WTC11 (cell line): ENCODE measurements around the gene SIGLEC14. TPM values are rescaled to one million over a fixed set of nuclear protein-coding genes. Genes with fewer than 3 reads are reported as not detected.

Experiments used
- ATAC-seq: fragments of 200-7000 bp; cut with Tn5 transposase; 2 replicates; pipeline ENCODE4 v1.10.0; 2021; ENCODE audit warnings: mild to moderate bottlenecking, moderate library complexity
- CTCF ChIA-PET: fragments of 300-600 bp; sonication (Branson Sonifier 250); formaldehyde crosslinking; loops from one replicate; lab custom pipeline; 2021; ENCODE audit warnings: antibody characterized with exemption; lab: Charles Lee
- POLR2A ChIA-PET: fragments of 350-600 bp; sonication (Branson Sonifier 250); formaldehyde crosslinking; loops from one replicate; lab custom pipeline; 2021; ENCODE audit warnings: antibody characterized with exemption; lab: Charles Lee
- DNase-seq: peaks from one replicate; pipeline ENCODE4 v3.0.0; 2021; ENCODE audit warnings: low spot score
- H3K27ac Mint-ChIP-seq: 2 replicates; pipeline ENCODE4 v1.8.0; 2021; ENCODE audit warnings: mixed read lengths
- H3K27me3 Mint-ChIP-seq: 2 replicates; pipeline ENCODE4 v1.8.0; 2021; ENCODE audit warnings: low read depth, mild to moderate bottlenecking, moderate library complexity, mixed read lengths
- H3K36me3 Mint-ChIP-seq: 2 replicates; pipeline ENCODE4 v1.8.0; 2021; ENCODE audit warnings: mixed read lengths
- H3K4me1 Mint-ChIP-seq: 2 replicates; pipeline ENCODE4 v1.8.0; 2022; ENCODE audit warnings: mixed read lengths
- H3K4me3 Mint-ChIP-seq: 2 replicates; pipeline ENCODE4 v1.8.0; 2021; ENCODE audit warnings: mild to moderate bottlenecking, moderate library complexity, mixed read lengths
- H3K9me3 Mint-ChIP-seq: 2 replicates; pipeline ENCODE4 v1.8.0; 2021; ENCODE audit warnings: mixed read lengths
- CREB1 ChIP-seq: sonication (generic); formaldehyde crosslinking; IDR thresholded peaks from 2 replicates; pipeline ENCODE4 v1.8.0; 2023; ENCODE audit warnings: mild to moderate bottlenecking, missing genetic modification reagents
- E2F1 ChIP-seq: sonication (generic); formaldehyde crosslinking; IDR thresholded peaks from 2 replicates; pipeline ENCODE4 v1.8.0; 2022; ENCODE audit warnings: mild to moderate bottlenecking, missing genetic modification reagents
- FOXP4 ChIP-seq: sonication (generic); formaldehyde crosslinking; IDR thresholded peaks from 2 replicates; pipeline ENCODE4 v1.8.0; 2022; ENCODE audit warnings: mild to moderate bottlenecking, missing genetic modification reagents
- NFE2L1 ChIP-seq: sonication (generic); formaldehyde crosslinking; IDR thresholded peaks from 2 replicates; pipeline ENCODE4 v1.8.1; 2023; ENCODE audit warnings: missing genetic modification reagents
- OVOL2 ChIP-seq: fragments of 250-450 bp; sonication (Bioruptor Pico); IDR thresholded peaks from 2 replicates; pipeline ENCODE4 v1.9.0; 2021; ENCODE audit warnings: mild to moderate bottlenecking, borderline replicate concordance
- ZBTB43 ChIP-seq: sonication (generic); formaldehyde crosslinking; IDR thresholded peaks from 2 replicates; pipeline ENCODE4 v1.8.1; 2023; ENCODE audit warnings: mild to moderate bottlenecking, missing genetic modification reagents
- ZNF281 ChIP-seq: sonication (generic); formaldehyde crosslinking; IDR thresholded peaks from 2 replicates; pipeline ENCODE4 v1.8.0; 2023; ENCODE audit warnings: mild to moderate bottlenecking, missing genetic modification reagents
- microRNA-seq: library from miRNA; unstranded; fragments of <30 nt; microRNA quantifications from one replicate; pipeline ENCODE4 v1.2.0, GENCODE V29; 2022; ENCODE audit warnings: borderline number of aligned reads
- total RNA-seq: library from RNA; stranded (reverse); gene quantifications from 3 replicates; pipeline ENCODE4 v1.2.3, GENCODE V29; 2021
- TF ChIP-seq, protein P1 (sequence below): sonication (generic); formaldehyde crosslinking; conservative IDR thresholded peaks from 2 replicates; pipeline ENCODE4 v1.8.1; 2022; ENCODE audit warnings: mild to moderate bottlenecking, missing genetic modification reagents

The SIGLEC14 gene
- total RNA-seq, 1 experiment from 2014 or later: not detected

DNA sequence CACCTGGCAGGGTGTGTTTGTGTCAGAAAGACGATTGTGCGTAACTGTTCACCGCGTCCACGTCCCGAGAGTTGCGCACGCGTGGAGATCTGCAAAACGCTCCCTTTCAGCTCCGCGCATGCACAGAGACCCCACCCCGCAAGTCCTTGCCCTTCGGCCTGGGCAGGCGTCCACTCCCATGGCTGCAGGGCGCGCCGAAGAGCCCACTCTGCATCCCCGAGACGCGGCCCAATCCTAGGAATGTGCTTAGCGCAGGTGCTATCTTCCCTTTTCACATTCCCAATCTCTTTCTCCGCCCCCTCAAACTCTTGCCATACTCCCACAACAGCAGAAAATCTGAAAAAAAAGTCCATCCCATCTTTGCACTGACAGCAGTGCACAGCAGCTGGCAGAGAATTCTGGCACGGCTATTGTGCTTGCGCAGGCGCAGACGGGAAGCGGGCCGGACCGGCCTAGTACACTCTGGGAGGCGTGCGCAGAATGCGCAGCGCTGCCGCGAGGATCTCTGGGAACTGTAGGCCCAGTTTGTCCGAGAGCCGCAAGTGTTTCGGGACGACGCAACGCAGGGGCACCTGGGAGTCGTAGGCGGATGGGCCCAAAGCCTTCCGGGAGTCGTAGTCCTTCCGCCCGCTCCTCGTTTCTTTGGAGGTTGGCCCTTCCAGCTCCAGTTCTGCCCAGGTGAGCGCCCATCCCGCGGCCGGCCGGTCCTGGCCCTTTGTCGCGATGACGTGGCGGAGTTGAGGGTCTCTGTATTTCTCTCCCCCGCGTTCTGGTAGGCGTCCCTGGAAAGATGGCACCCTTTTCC, 52.5 kb downstream of the SIGLEC14 start (continued):
- TF ChIP-seq, protein P1, sequence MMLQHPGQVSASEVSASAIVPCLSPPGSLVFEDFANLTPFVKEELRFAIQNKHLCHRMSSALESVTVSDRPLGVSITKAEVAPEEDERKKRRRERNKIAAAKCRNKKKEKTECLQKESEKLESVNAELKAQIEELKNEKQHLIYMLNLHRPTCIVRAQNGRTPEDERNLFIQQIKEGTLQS (CRISPR knock-in tag): no peak
- TF ChIP-seq CREB1 (CRISPR knock-in tag) (no peak), FOXP4 (CRISPR knock-in tag) (0 out of 2 replicates have a peak, but pooled peaks have one; percentile 46), OVOL2 (CRISPR knock-in tag) (no peak), NFE2L1 (CRISPR knock-in tag) (0 out of 2 replicates have a peak, but pooled peaks have one; percentile 41)

DNA sequence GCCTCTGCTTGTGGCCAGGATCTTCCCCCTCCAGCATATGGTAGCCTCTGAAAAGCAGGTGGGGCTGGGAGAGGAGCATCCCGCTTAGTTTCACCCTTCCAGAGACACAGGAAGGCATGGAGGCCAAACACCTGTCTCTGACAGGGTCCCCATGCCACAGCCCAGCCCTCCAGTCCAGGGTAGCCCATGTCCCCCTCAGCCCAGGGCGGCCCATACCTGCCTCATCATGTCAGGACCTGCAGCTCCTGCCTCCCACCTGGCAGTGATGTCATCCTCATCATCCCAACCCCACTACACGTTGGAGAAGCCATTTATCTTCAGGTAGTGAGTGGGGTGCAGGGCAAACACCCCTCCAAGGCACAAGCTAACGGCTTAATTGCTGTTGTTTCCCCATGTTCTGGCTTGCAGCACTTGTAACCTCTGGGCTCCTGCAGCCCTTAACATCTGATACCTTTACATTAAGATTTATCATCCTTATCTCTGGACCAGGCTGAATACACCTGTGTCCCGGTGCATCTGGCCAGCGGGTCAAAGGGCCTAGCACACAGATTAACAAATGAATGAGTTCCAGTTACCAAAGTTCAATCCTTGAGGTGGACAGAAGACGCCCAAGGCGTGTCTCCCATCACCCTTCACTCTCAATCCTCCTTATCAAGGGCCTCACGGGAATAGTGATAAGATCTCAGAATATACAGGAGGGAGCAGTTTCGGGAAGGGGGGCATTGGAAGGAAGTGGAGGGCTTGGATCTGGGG, 53.3 kb downstream of the SIGLEC14 start:
- H3K27ac Mint-ChIP-seq: no peak overlapping the region
- peaks cover 4% of the 10 kb centered on the region for H3K9me3 Mint-ChIP-seq
- peak overlapping the region; percentile 94 for H3K4me3 Mint-ChIP-seq
- DNase-seq: no peak
- TF ChIP-seq ZBTB43 (CRISPR knock-in tag) (no peak), NFE2L1 (CRISPR knock-in tag) (no peak), E2F1 (CRISPR knock-in tag) (no peak), ZNF281 (CRISPR knock-in tag) (no peak)
- ATAC-seq: no peak
- ChIA-PET CTCF (interaction anchor here (2.1 kb wide), 1 partner anchor 64 kb away, joined by 13 read pairs; no protein-coding TSS in a partner anchor), POLR2A (no interaction called here)
- peaks cover 12% of the 10 kb centered on the region for H3K4me1 Mint-ChIP-seq
- H3K27me3 Mint-ChIP-seq: peaks cover 21% of the 10 kb centered on the region
- H3K36me3 Mint-ChIP-seq: peaks cover 6% of the 10 kb centered on the region

Small RNA genes within 50 kb of the gene (microRNA-seq; reads per million reads assigned to microRNA genes)
- gene MIR125A: 262 reads per million, percentile 77 among the genes with 10 or more reads in this experiment
- gene MIR99B: 2,818 reads per million, percentile 95 among the genes with 10 or more reads in this experiment
- 131 reads per million, percentile 68 among the genes with 10 or more reads in this experiment for gene MIRLET7E

Other genes with a start within 250 kb of the SIGLEC14 start
- gene SIGLEC10, start 229.2 kb downstream of the SIGLEC14 start, total RNA-seq: 0.44 TPM in 1 of 3 replicates, not detected in the others
- not detected in 3 replicates for gene SIGLEC8, start 188.4 kb downstream of the SIGLEC14 start, total RNA-seq
- not detected in 3 replicates for gene CEACAM18, start 168.3 kb downstream of the SIGLEC14 start, total RNA-seq
- gene SIGLEC12, start 145.0 kb downstream of the SIGLEC14 start, total RNA-seq: not detected in 3 replicates
- gene SIGLEC6, start 115.2 kb downstream of the SIGLEC14 start, total RNA-seq: 0.25 to 0.57 TPM (median 0.37 TPM) in 3 replicates
- 10.7 to 11.2 TPM (median 10.9 TPM) in 3 replicates for gene ZNF175, start 75.5 kb downstream of the SIGLEC14 start, total RNA-seq
- gene SIGLEC5, start 16.4 kb downstream of the SIGLEC14 start, total RNA-seq: 0.15 TPM in 1 of 3 replicates, not detected in the others
- 9.3 to 13.3 TPM (median 9.8 TPM) in 3 replicates for gene SPACA6, start 46.5 kb upstream of the SIGLEC14 start, total RNA-seq
- 0.73 to 1.0 TPM (median 1.0 TPM) in 3 replicates for gene HAS1, start 77.2 kb upstream of the SIGLEC14 start, total RNA-seq
- 0.72 TPM in 1 of 3 replicates, not detected in the others for gene FPR1, start 105.1 kb upstream of the SIGLEC14 start, total RNA-seq
- 0.30 to 0.71 TPM (median 0.31 TPM) in 3 replicates for gene FPR2, start 114.4 kb upstream of the SIGLEC14 start, total RNA-seq
- gene FPR3, start 148.3 kb upstream of the SIGLEC14 start, total RNA-seq: not detected in 3 replicates
- gene ZNF577, start 241.1 kb upstream of the SIGLEC14 start, total RNA-seq: 41.0 to 45.2 TPM (median 41.5 TPM) in 3 replicates